ENCODE results near the gene ARHGEF10L.

ARHGEF10L gene

DNA sequence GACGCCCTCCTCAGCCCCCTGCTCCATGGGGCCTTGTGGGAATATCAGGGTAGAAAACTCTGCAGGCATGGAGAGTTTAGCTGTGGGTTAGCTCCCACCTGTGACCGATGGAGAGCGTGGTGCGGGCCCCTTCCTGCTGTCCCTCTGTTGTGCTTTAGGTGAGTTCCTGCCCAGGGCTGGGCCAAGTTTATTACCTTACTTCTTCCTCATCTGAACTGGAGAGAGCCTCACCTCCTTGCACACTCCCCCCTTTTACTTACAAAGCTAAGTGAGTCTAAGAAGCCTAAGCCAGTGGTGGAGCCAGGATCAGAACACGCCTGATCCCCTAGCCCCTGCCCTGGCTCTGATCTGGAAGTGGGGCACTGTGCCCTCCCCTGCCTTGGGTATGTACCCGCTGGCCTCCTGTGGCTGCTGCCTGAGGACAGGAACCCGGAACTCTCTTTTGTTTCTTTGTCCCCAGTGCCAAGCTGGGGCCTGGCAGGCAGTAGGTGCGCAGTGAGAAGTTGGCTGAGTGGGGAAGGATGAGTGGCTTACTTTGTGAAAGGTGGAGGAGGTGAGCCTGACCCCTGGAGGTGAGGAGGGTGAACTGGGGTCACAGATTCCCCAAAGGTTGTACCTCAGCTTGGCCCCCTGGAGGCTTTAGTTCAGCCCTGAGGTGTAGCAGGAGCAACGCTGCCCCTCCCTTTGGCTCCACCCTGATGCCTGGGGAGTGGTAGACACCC lies 32.9 kb downstream of the ARHGEF10L start:
- DNase-seq = no peak

DNA sequence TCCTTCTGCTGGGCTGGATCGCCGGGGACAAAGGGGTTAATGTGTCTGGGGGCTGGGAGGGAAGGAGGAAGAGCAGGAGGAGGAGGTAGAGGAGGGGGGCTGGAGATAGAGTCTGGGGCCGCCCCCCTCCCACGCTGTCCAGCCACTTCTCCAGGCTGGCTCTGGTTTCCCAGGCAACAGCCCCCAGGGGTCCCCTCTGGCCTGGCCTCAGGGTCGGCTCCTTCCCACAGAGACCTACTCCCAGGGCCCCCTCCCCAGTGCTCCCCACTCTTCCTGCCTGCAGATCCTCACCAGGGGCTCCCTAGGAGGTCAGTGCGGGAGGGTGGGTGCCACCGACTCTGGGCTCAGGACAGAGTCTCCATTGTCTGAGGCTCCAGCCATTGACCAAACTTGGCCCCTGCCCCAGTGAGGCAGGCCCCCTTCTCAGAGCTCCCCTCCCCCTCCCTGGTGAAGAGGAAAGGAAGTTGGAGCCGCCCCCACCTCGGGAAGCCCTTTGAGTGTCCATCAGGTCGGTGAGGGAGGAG lies 34.1 kb downstream of the ARHGEF10L start:
- no peak for DNase-seq

DNA sequence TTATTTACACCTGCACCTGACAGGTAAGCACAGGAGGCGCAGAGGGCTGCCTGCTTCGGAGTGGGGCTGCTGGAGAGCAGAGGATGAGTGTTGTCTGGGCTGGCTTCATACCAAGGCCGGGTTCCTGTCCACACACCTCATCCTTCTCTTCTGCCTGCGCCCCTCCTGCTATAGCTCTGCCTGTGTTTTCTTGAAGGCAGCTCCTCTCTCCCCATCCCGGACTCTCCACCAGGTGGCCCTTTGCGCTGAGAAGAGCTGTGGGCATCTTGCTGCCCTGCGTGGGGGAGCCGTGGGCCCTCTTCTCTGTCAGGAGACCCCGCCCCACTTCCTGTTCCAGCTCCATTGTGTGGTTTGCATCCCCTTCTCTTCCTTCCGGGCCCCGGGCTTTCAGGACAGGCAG lies 35.0 kb downstream of the ARHGEF10L start:
- no peak for DNase-seq

DNA sequence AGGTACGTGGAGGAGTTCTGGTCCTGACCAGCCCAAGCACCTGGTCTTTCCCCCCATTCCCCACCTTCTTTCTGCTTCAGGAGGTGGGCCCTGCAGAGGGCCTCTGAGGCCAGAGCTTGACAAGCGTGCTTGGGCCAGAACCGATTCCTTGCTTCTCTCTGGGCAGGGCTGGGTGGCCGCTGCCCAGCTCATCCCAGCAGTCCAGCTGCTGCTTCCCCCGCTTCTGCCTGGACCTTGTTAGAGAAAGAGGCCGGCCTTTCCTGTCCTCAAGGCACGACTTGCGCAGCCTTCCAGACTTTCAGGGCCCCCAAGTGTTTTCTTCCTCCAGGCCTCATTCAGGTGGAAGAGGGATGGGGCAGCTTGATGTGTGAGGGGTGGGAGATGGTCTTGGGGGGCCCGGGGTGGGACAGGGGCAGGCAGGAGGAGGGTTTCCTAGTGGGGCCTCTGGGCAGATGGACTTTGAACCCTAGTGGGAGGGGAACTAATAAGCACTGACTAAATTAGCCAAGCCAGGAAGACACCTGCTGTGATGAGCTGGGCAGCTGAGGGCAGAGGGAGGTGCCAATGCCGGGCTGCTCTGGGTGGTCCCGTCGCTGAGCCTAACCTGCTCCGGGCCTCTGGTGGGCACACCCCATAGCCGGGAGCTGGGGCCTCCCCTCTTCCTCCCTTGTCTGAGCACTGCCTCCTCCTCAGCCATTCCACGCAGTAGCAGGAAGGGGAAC lies 36.5 kb downstream of the ARHGEF10L start:
- DNase-seq = no peak

DNA sequence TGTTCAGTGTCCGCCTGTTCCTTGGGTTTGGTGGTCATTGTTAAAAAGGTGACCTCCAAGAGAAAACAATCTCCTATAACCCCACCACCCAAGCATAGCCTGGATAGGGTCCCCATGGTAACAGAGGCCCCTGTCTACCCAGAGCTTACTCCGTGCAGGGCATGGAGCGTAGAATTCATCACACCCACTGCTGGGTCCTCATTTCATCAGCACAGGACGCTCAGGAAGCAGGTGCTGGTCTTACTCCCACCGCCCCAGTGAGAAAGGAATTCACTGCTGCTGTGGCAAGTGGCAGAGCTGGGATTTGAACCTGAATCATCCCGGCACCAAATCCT lies 37.0 kb downstream of the ARHGEF10L start:
- no peak for DNase-seq

GRCh38 chr1:17577907-17578297 lies 38.4 kb downstream of the ARHGEF10L start:
- DNase-seq = no peak

- DNase-seq = no peak
Measured at GRCh38 chr1:17579951-17580939, 40.7 kb downstream of the ARHGEF10L start.

GRCh38 chr1:17581389-17582123 lies 42.1 kb downstream of the ARHGEF10L start:
- DNase-seq = no peak

DNA sequence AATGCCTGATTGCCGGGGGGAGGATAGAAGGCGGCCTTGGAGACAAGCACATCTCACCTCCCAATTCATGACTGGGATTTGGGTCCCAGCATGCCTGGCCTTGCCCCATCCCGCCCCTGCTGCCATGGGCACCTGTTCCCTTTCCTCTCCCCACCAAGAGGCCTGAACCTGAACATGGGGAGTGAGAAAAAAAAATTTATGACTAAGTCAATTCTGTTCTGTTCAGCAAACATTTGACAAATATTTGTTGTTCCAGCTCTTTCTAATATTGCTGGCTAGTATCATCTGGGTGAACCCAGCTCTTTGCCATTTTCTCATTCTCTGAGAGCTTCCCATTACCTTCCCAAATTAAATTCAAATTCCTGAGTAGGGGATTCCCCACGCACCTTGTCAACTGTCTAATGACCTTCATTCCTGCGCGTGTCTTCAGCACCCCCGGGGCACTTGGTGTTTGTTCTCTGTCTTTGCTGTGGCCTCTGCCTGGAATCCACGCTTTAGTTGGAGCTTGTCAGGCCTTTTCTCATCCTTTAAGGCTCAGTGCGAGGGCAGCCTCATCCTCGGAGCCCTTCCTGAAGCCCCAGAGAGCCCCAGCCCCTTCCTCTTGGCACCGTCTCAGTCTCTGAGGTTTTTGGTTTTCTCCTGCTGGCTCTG lies 42.8 kb downstream of the ARHGEF10L start:
- no peak for DNase-seq

DNA sequence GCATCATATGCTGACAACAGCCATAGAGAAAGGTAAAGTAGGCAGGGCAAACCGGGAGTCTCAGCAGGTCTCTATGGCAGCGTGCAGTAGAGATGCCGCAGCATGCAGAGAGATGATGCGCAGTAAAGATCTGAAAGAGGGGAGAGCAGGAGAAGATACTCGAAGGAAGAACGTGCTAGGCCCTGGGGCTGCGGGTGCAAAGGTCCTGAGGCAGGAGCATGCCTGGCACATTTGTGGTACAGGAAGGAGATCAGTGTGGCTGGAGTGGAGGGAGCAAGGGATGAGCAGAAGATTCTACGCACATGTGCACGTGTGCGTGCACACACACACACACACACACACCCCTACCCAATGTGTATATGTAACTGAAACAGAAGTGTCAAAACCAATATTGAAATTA lies 45.0 kb downstream of the ARHGEF10L start:
- DNase-seq = no peak

DNA sequence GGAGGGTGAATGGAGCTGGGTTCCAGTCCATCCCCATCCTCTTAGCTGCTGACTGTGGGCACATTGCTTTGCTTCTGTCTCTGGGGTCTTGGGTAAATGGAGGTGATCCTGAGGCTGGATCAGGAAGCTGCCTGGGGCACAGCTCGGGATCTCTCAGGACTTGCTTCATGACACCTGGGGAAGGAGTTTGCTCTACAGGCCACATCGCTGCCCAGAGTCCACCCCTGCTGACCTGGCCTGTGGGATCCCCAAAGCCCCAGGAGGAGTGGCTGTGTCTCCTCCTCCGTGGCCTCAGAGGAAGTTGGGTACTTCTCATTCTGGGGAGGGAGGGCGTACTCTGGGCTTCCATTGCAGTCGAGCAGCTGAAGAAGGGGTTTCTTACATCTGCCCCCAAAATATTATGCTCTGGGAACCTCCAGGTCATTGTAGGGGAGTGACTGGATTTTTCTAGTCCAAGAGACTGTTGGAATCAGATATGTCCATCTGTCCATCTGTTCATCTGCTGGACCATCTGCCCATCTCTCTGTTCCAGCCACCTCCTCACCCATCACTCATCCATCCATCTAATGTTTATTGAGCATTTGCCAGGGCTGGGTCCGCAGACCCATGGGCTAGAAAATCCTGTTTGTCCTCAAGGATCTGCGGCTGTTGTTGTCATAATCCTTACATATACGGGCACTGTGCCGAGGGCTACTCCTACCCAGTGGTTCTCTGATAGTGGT lies 45.9 kb downstream of the ARHGEF10L start:
- DNase-seq = no peak

DNA sequence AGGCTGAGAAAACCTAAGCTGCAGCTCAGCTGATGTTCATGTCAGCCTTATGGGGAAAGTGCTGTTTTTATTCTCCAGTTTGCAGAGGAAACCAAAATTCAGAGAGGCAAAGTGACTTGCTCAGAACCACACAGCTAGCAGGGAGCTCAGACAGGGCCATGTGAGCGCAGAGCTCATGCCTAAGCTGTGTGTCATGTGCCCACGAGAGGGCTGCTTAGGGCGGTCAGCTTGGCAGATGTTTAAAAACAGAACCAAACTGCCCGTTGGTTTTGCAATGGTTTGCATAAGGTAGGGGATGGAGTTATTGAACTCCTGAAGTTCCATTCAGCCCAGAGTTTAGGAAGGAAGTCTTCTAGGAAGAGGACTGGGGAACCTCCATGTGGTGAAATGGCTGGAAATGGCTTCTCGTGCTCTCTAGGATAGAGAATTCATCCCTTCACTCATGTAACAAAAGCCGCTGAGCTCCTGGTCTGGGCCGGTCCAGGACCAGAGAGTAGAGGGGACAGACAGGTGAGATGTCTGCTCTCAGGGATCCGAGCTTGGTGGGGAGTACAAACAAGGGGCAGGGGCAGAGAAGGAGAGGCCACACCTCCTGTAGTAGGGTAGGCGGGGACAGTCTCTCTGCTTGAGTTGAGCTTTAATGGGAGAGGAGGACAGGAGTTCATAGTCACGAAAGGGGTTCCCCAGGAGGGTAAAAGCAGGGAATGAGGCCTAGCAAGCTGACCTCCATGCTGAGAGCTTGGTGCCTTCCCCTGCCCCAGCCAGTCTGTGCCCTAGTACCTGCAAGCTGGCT lies 46.9 kb downstream of the ARHGEF10L start:
- no peak for DNase-seq

GRCh38 chr1:17587693-17588047 lies 48.2 kb downstream of the ARHGEF10L start:
- no peak for DNase-seq

DNA sequence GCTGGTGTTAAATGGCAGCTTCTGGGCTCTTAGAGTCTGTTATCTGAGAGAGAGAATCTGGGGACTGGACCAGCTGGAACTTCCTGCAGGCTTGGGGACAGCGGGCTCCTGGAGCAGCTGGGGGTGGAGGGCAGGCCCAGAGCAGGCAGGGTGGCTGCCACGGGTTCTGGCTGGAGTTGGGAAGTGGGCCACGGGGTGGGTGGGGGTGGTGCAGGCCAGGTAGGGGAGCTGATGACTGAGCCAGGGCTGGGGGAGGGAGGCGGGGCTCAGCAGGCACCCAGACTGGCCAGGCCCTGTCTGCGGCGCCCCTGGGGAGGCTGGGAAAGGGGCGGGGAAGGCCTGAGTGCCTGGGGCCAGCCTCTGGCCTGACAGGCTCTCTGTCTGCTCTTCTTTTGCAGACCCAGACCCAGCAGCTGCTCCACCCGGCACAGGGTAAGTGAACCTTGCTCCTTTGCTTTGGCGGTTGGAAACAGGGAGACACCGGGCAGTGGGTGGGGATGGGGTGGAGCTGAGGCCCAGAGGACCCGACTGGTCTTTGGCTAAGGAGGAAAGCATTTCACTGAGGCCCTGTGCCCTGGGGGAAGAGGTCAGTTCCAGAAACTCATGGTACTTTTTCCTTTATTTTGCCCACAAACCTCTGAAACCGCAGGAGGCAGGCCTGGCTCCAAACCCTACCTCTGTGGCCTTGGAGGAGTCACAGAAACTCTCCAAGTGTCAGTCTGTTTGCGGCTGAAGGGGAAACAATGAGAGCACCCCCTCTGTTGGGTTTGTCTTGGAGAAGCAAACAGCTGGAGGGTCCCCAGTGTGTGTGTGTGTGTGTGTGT lies 48.8 kb downstream of the ARHGEF10L start:
- DNase-seq = no peak

DNA sequence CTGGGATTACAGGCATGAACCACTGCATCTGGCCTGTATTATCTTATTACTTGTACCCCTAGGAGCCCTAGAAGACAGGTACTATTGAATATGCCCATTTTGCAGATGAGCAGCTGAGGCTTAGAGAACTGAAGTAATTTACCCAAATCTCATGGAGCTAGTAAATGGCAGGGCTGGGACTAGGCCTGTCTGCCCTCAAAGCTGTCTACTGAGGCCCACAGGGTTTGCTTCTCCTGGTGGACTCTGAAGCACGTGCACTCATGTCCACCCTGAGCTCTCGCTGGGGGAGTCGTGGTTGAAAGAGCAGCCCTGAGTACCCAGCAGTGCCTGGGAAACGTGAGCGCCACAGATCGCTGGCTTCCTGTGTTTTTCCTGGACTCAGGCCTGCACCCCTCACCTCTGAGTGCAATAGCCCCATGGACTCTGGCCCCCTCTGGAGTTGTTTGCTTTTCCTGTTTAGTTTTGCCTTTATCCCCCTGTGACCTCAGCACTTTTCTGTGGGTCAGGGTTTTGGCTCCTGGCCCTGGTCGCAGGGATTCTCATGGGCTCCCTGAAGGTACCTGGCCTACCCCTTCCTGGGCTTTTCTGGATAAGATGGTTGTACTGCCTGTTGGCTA lies 52.4 kb downstream of the ARHGEF10L start:
- no peak for DNase-seq

GRCh38 chr1:17594026-17594425 lies 54.5 kb downstream of the ARHGEF10L start:
- no peak for DNase-seq

DNA sequence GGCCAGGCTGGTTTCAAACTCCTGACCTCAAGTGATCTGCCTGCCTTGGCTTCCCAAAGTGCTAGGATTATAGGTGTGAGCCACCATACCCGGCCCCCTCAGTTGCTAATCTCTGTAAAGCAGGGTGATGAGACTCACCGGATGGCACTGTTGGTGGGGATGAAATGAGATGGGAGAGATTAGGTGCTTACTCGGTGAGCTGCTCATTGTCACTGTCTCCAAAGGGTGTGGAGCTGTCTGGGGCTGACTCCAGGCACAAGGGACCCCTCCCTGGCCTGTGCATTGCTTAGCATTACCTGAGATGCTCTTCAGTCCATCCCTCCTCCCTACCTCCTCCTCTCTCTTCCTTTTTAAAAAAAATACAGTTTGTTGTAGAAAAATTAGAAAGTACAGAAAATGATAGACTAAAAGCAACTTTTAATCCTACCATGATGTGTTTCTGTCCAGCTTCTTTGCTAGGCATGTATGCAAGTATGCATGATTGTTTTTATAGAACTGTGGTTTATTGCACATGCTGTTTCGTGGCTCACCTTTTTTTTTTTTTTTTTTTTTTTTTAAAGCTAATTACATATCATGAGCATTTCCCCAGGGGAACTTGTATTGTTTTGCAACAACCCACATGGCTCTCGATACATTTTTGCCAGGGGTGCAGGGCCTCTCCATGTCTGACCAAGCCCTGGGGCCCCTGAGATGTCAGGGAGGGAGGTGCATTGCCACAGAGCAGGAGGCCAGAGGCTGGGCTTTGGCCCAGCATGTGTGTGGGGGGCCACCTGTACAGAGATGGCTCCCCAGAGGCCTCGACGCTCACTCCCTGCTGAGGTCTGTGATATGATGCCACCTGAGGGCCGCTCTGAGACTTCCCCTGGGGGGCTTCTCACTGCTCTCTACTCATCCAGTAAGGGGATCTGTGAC lies 55.4 kb downstream of the ARHGEF10L start:
- DNase-seq = no peak

GRCh38 chr1:17595602-17595925 lies 56.1 kb downstream of the ARHGEF10L start:
- no peak for DNase-seq
